Endothelial cell of hepatic sinusoid (primary cell): ENCODE measurements around the gene ACSL1.
"Not testable (repeated sequence)": the region's sequence is repeated elsewhere in the genome, so short reads cannot be mapped to it uniquely, and the experiment has no call there.

Experiments used
- in situ Hi-C: cut with HindIII; loops from 2 replicates; pipeline ENCODE4 v1.10.0; 2017; ENCODE audit warnings: low sequenced_read_pairs

The ACSL1 gene

DNA sequence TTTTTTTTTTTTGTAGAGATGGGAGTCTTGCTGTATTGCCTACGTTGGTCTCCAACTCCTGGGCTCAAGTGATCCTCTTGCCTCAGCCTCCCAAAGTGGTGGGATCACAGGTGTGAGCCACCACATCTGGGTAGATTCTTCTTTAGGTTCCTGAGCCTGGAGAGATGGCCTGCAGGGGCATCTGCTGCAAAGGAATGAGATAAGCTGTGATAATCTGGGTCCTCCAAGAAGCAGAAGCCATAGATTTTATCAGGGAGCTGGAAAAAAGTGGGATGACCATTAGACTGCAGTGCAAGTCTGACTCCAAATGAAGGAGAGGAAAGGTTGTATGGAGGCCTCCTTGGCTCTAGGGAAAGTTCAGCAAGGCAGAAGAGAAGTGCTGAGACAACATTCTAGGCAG lies 19.0 kb upstream of the ACSL1 start:
- in situ Hi-C loops: no loop called here

DNA sequence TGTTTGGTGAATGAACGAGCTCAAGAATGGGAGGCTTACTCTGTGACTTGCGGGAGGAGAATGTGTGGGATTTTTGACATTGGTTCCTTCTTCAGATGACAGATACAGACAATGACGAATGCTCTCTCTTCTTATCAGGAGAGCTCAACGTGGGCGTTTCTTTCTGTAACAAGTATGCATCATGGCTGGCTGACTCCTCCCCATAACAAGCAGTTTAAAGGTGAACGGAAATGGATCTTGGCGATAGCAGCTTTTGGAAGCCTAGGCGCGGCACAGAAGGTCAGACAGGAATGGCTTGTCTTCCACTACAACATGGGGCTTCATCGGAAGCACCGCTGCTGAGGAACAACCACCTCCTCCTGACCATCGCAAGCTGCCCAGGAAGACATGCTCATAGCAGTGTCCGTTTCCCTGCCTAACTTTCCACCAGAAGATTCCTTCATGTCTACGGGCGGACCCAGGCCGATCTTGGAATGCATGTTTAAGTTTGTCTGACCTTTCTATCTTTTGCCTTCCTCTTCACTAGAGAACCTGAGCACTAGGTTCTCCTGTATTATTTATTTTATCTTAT lies 18.3 kb upstream of the ACSL1 start:
- in situ Hi-C loops: no loop called here

DNA sequence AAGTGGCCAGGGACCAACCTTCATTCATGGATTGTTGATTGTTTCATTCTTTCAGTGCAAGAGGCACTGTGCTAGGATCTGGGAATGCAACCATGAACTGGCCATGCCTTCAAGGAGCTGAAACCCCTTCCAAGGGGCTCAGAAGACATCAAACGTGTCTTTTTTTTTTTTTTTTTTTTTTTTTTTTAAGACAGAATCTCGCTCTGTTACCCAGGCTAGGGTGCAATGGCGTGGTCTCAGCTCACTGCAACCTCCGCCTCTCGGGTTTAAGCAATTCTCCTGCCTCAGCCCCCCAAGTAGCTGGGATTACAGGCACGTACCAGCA lies 13.3 kb upstream of the ACSL1 start:
- in situ Hi-C loops: not testable (repeated sequence)

DNA sequence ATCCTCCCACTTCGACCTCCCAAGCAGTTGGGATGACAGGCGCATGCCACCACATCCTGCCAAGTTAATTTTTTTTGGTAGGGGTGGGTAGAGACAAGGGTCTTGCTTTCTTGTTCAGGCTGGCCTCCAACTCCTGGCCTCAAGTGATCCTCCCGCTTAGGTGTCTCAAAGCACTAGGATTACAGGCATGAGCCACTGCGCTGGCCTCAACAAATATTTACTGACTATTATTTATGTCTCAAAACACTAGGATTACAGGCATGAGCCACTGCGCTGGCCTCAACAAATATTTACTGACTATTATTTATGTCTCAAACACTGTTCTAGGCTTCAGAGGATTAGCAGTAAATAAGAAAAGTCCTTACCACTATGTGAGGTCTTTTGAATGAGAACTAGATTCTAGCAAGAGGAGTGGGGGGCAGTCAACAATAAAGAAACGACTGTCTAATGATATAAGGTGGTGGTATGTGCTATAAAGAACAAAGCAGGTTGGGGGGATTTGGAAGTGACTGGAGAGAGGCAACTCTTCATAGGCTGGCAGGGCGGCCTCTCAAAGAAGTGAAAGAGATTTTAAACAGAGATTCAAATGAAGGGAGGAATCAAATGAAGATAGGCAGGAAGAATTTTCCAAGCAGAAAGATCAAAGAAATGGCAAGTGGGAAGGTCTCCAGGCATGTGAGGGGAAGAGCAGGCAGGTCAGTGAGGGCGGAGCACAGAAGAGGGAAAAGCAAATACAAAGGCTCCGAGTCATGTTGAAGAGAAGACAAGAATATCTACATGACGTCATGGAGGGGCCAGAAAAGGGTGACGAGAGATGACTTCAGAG lies 12.7 kb upstream of the ACSL1 start:
- in situ Hi-C loops: no loop called here

DNA sequence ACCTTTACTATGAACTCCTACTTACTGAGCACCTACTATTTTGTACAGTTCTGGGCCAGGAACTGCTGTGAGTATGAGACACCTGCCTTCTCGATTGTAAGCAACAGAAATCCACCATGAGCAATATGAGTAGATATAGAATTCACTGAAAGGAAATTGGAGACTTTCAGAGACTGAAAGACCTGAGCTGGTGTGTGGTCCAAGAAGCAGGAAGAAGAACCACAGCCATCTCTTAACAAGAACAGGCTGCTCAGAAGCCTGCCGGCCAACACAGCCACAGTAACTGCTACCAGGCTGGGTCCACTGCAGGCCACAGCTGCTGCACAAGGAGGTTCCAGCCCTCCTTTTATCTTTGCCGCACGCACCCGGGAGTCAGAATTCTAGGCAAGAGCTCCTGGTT lies 10.8 kb upstream of the ACSL1 start:
- in situ Hi-C loops: no loop called here

DNA sequence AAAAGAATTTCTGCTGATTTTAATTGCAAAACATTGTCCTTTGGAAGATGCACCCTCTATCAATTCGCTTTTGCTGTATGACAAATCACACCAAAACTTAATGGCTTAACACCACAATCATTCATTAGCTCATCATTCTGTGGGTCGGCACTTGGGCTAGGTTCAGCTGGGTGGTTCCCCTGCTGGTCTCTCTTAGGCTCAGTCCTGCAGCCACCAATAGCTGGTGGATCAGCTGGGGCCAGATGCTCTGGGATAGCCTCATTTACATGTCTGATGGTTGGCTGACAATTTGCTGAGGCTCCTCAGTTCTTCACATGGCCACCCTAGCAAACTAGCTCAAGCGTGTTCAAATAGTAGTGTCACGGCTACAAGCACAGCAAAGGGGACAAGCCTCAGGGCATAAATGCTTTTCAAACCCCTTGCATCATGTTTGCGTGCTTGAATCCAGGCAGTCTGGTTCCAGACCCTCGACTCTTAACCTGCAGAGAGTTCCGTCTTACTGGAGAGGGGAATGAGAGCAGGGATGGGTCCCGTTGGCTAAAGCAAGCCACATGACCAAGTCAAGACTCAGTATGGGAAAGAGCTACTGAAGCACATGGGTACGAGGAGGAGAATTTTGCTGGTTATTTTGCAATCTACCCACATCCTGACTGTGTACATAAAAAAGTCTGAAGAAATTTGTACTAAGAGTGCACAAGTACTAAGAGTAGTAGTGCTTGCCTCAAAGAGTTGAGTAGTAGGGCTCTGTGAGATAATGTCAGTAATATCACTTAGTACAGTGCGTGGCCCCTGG lies 7.5 kb upstream of the ACSL1 start:
- in situ Hi-C loops: no loop called here

DNA sequence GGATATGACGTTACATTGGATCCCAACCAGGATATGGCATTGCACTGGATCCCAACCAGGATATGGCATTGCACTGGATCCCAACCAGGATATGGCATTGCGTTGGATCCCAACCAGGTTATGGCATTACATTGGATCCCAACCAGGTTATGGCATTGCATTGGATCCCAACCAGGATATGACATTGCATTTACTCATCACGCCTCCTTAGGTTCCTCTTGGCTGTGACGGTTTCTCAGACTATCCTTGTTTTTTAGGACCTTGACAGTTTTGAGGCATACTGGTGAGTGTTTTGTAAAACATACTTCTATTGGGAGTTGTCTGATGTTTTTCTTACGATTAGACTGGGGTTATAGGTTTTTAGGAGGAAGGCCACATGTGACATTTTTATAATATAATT lies 5.4 kb upstream of the ACSL1 start:
- in situ Hi-C loops: no loop called here

DNA sequence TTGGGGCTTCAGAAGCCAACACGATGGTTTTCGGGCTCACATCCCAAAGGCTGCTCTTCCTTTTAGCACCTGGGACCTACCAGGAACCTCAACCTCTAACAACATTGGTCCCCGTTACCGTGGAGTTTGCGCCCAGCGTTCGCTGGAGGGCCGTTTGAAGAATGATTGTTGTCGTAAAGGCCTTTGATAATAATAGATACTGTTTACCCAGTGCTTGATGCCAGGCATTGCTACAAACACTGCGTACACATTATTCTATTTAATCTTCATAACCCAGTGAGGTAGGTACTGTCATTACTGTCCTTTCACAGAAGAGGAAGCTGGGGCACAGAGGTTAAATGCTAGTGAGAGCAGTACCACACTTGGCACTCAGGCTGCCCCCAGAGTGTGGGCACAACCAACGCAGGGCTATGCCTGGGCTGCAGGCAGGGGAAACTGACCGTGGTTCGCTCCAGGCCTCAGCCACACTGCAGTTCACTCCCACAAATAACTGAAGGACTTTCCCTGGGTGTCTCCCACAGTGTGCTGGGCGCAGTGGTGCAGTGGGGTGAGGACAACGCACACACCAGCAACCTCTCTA lies 1.0 kb upstream of the ACSL1 start:
- in situ Hi-C loops: no loop called here

DNA sequence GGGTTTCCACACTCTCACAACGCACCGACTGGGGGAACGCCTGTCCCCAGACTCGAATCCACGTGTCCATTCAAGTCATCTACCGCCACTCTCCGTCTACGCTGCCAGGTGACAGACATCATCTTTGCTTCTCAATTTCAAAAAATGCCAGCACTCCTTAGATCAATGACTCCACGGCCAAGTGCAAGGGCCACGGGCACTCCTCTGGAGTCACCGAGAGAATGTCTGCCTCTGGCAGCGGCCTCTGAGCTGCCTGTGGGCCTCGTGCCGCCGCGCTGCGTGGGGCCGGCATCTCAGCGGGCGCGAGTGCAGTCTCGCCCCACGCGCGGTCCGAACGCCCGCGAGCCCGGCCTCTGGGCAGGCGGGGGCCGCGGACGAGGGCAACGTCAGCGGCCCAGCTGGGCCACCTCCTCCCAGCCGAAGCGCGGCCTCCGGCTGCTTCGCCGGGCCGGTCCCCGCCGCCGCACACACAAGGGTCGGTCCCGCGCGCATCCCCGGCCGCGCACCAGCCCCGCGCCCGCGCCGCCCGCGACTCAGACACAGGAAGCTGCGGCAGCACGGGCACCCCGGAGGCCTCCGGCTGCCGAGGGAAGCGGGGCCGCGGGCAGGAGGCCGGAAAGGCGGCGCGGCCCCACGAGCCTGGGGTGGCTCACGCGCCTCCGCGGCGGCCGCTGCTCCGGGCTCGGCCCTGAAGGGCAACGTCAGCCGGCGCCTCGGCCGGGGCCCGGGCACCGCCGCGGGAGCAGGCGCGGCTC lies 450 bp downstream of the ACSL1 start:
- in situ Hi-C loops: no loop called here

DNA sequence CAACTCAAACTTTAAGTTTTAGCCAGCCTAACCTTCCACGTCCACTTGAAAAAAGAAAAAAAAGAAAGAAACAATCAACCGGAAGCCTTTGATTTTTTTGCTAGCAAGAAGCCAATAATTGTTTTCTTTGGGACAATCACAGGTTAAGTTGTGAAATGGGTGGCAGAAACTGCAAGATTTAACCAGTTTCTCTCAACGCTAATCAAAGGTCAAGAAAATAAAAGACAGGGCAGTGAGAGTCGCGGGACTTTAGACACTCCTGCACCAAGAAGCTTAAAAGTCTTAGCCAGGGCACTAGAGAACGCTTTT lies 1.0 kb downstream of the ACSL1 start:
- in situ Hi-C loops: no loop called here

DNA sequence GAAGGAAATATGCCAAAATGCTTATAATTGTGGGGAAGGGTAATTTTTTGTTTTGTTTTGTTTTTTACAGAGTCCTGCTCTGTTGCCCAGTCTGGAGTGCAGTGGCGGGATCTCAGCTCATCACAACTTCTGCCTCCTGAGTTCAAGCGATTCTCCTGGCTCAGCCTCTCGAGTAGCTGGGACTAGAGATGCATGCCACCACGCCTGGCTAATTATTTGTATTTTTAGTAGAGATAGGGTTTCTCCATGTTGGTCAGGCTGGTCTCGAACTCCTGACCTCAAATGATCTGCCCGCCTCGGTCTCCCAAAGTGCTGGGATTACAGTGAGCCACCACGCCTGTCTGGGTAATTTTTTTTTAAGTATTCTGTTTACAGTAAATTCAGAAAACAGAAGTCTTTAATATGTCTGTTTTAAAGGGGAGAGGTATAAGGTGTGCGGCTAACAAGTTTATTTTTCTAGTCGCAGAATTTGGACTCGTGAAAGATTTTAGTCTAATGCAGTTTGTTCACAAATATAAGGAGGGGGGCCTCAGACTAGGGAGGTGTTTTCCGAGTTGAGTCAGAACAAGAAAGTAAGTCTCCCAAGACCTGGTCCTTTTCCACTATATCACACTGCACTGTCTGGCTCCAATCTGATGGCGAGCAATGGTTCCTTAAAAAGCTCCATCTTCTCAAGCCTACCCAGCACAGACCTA lies 1.5 kb downstream of the ACSL1 start:
- in situ Hi-C loops: no loop called here

DNA sequence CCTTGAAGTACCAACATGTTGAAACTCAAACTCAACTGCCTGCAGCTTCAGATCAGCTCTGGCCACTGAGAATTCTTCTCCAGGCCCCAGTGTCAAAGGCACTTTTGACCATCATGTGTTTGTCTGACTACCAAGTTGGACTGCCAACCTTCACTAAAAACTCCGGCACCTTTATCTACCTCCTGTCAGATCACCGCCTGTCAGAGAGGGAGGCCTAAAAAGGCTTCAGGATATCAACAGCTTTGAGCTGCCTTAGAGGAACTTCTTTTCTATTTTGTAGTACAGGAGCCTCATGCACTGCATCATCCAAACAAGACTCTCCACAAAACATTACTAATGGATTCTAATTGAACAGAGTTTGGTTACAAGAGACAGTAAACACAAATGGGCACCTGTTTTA lies 2.8 kb downstream of the ACSL1 start:
- in situ Hi-C loops: no loop called here

DNA sequence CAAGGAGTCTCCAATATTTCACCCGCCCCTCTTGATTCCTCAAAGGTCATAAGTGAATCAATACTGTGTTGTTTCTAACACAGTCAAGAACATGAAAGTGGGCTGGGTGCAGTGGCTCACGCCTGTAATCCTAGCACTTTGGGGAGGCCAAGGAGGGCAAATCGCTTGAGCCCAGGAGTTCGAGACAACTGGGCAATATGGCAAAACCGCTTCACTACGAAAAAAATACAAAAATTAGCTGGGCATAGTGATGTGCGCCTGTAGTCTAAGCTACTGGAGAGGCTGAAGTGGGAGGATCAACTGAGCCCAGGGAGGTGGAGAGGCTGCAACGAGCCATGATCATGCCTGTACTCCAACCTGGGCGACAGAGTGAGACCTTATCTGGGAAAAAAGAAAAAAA lies 3.4 kb downstream of the ACSL1 start:
- in situ Hi-C loops: no loop called here

DNA sequence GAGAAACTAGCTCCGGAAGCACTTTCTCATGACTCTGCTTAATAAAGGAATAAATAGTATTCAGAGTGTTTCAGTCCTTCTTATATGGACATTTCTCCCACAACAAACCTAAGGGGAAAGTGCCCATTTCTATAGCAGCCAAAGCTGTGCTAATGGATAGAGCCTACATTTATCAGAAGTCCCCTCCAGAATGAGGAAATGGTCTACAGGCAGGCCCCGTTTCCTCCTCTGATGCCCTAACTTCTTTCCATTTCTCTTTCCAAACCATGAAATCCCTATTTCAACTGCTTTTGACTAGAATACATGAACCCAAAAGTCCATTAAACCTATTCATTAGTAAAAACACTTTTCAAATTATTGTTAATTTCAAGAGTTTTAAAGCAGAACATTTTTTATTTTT lies 4.5 kb downstream of the ACSL1 start:
- in situ Hi-C loops: no loop called here

DNA sequence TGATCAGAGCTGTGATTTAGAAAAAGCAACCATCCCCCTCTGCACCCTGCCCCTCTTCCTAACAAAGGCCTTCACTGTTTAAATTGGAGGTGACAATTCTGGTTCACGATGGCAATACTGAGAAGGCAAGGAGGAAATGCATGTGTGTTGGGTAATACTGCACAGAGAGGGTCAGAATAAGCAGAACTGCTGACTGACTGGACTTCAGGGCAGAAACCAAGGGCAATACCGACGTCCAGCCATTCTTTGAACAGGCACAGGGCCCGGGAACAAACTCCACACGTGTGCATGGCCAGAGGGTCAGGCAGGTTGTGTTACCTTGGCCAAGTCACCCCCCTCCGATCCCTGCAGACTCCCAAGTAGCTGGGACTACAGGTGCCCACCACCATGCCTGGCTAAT lies 6.0 kb downstream of the ACSL1 start:
- in situ Hi-C loops: no loop called here

DNA sequence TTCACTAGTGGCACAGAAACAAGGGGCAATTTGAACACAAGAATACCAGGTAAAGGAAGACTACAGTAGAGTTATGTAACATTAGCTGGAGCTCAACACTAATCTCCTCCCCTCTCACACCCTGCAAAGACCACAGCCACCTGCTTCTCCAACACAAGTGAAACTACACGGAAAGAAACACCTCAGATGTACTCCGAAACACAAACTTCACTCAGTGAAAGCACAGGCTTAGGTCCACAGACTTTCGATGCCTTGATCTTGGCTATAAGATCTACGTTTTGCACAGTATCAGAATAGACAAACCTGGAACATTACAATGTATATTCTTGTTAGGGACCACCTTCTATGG lies 7.6 kb downstream of the ACSL1 start:
- in situ Hi-C loops: no loop called here

DNA sequence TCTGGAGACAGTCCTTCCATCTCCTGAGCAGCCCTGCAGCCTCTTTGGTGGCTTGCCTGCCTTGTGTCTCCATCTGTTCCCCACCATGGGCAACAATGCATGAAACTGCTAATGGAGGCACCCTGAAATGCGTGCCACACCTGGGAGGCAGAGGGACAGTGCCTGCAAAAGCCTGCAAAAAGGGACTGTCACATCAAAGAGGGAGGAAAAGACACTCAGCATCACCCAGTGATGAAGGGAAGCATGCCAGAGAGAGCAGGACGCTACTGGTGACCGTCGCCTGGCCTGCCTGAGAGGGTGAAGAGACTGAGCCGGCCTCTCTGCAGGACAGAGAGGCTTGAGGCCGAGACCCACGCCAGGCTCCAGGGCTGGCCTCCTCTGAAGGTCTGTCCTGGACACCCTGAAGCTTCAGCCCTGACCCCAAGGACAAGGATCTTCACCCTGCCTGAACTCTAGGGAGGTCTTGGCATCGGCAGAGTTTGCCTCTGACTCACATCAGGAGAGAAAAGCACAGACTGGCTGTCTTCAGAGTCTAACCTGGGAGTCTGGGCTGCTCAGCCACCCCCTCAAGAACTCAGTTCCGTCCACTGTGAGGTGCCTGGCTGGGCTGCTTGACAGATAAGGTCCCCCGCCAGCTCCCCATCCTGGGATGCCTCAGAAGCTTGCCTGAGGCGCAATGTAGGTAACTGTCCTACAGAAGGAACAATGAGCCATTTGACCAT lies 8.1 kb downstream of the ACSL1 start:
- in situ Hi-C loops: no loop called here

DNA sequence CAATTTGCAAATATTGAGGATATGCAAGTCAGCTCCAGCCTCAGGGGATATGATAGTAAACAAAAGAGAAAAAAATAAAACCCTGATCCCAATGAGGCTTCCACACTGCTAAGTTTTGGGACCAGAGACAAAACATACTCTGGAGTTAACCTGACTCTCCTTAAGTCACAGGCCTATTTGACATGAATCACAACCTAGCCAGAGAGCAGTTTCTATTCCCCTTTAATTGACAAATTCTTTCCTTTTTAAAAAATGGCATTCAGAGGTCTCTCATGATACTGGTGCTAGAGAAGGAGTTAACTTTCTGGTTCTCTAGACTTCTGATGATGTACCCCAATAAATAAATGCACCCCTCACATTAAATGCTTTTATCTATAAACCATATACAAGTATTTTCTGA lies 8.8 kb downstream of the ACSL1 start:
- in situ Hi-C loops: no loop called here

DNA sequence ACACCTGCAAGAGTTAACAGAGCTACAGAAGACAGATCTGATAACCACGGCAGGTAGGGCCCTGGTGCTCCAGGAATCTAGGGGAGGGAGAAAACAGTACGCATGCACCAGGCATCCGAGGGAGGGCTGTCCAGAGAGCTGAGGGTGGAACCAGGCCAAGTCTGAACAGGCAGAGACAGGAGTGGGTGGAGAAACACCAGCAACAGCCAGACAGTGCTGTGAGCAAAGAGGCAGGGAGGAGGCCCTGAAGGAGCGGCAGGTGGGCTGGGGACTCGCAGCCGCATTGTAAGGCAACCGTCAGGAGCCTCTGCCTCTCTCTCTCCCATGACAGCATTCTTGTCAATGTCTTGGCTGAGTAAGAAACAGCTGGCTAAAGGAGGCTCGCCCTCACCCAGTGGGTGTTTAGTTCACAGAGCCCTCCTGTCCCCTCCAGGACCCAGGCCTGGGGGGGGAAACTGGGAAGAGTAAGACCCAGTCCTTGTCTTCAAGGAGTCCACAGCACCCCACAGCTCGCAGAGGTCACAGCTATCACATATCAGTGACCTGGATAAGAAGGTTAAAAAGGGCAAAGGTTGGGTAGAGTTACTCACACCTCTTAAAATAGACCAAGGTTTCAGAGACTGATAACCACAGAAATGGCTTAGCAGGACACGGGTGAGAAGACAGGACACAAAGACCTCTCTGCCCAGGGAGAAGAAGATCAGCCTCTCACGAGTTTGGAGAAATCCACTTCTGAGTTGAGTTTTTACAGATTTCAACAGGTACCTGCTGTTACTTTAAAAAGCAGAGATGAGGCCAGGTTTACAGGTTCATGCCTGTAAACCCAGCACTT lies 10.5 kb downstream of the ACSL1 start:
- in situ Hi-C loops: no loop called here
